SU-DHL-6 (cell line): ENCODE results near the gene CKS1B.

Source experiments
- H2AFZ ChIP-seq: fragments of 200-600 bp; sonication (generic); 2 replicates; pipeline ENCODE4 v1.6.1; 2014; ENCODE audit warnings: low read depth, mild to moderate bottlenecking, moderate library complexity, mixed read lengths, antibody characterized with exemption, low read length; ENCODE audit not compliant: severe bottlenecking
- H3F3A ChIP-seq: fragments of 200-600 bp; shearing (Covaris generic); 2 replicates; pipeline ENCODE4 v1.6.0; 2016; ENCODE audit warnings: antibody characterized with exemption, mild to moderate bottlenecking; ENCODE audit not compliant: insufficient read depth
- H3K27ac ChIP-seq: fragments of 200-600 bp; sonication (generic); 2 replicates; pipeline ENCODE4 v1.5.1; 2016; ENCODE audit warnings: low read depth, mild to moderate bottlenecking, low read length, moderate library complexity, mixed read lengths
- H3K27me3 ChIP-seq: fragments of 200-600 bp; sonication (generic), shearing (Covaris generic); 2 replicates; pipeline ENCODE4 v1.6.0; 2014; ENCODE audit warnings: mild to moderate bottlenecking, low read length
- H3K36me3 ChIP-seq: fragments of 200-600 bp; sonication (generic); 2 replicates; pipeline ENCODE4 v1.6.1; 2014; ENCODE audit warnings: mild to moderate bottlenecking, low read length, mixed read lengths
- H3K4me2 ChIP-seq: fragments of 300-600, 200-600 bp; shearing (Covaris generic), sonication (generic); 2 replicates; pipeline ENCODE4 v1.6.0; 2014; ENCODE audit warnings: low read length, low read depth, mild to moderate bottlenecking; ENCODE audit not compliant: poor library complexity, severe bottlenecking
- H3K4me3 ChIP-seq: fragments of 200-600 bp; sonication (generic); 2 replicates; pipeline ENCODE4 v1.5.1; 2014; ENCODE audit warnings: antibody characterized with exemption, low read length, mild to moderate bottlenecking, mixed read lengths; ENCODE audit not compliant: insufficient read depth, poor library complexity, severe bottlenecking
- H3K79me2 ChIP-seq: fragments of 200-600 bp; sonication (generic); 2 replicates; pipeline ENCODE4 v1.6.1; 2014; ENCODE audit warnings: mild to moderate bottlenecking, low read length, moderate library complexity; ENCODE audit not compliant: insufficient read depth
- H3K9ac ChIP-seq: fragments of 200-600 bp; sonication (generic); 2 replicates; pipeline ENCODE4 v1.7.0; 2014; ENCODE audit warnings: mild to moderate bottlenecking, low read length
- H3K9me2 ChIP-seq: fragments of 200-600 bp; sonication (generic); replicated peaks from 2 replicates; pipeline ENCODE4 v1.6.1; 2014; ENCODE audit warnings: low read length; ENCODE audit not compliant: insufficient read depth
- H3K9me3 ChIP-seq: fragments of 200-600 bp; sonication (generic); 2 replicates; pipeline ENCODE4 v1.6.1; 2014; ENCODE audit warnings: low read length, mixed read lengths; ENCODE audit not compliant: insufficient read depth
- H4K20me1 ChIP-seq: fragments of 200-600 bp; sonication (generic); 2 replicates; pipeline ENCODE4 v1.6.1; 2014; ENCODE audit warnings: low read depth, mild to moderate bottlenecking, antibody characterized with exemption, low read length, moderate library complexity, mixed read lengths
- EZH2phosphoT487 ChIP-seq: fragments of 200-600 bp; sonication (generic), shearing (Covaris generic); conservative IDR thresholded peaks from 2 replicates; pipeline ENCODE4 v1.6.1; 2018; ENCODE audit warnings: mild to moderate bottlenecking, antibody characterized with exemption, low read length, moderate library complexity, mixed read lengths
- TF ChIP-seq, protein P1 (sequence below): fragments of 200-600 bp; sonication (generic); IDR thresholded peaks from one replicate; pipeline ENCODE4 v1.5.1; 2017; ENCODE audit warnings: antibody characterized with exemption, mild to moderate bottlenecking, low read length, moderate library complexity; ENCODE audit not compliant: insufficient read depth, poor library complexity, severe bottlenecking

Gene CKS1B

DNA sequence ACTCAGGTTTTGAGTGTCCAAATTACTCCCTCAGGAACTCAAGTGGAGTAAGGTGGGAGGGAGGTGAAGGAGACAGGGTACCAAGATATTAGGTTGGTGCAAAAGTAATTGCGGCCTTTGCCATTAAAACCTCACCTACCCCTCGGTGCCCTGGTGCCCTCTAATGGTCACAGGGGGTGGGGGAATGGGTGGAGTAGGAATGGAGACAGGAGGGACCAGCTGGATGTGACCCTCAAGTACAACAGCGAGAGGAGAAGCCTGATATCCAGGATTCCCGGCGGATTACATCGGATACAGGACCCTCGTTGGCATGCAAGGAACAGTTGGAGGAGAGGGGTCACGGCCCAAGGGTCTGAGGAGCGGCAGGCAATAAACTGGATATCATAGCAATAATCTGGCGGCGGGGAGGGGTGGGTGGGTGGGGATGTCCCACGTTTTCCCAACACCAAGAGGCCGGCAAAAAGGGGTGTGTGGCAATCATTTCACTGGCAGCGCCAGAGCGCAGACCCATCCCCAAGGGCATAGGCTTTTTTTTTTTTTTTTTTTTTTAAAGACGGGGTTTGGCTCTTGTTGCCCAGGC lies 23.8 kb downstream of the CKS1B start:
- no peak overlapping the region for H3K27ac ChIP-seq
- H4K20me1 ChIP-seq, result no peaks in the 10 kb centered on the region
- no peak overlapping the region for H3K4me2 ChIP-seq
- no peaks in the 10 kb centered on the region for H3K27me3 ChIP-seq
- TF ChIP-seq, protein P1, sequence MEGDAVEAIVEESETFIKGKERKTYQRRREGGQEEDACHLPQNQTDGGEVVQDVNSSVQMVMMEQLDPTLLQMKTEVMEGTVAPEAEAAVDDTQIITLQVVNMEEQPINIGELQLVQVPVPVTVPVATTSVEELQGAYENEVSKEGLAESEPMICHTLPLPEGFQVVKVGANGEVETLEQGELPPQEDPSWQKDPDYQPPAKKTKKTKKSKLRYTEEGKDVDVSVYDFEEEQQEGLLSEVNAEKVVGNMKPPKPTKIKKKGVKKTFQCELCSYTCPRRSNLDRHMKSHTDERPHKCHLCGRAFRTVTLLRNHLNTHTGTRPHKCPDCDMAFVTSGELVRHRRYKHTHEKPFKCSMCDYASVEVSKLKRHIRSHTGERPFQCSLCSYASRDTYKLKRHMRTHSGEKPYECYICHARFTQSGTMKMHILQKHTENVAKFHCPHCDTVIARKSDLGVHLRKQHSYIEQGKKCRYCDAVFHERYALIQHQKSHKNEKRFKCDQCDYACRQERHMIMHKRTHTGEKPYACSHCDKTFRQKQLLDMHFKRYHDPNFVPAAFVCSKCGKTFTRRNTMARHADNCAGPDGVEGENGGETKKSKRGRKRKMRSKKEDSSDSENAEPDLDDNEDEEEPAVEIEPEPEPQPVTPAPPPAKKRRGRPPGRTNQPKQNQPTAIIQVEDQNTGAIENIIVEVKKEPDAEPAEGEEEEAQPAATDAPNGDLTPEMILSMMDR, result no peak
- TF ChIP-seq EZH2phosphoT487, result no peak
- H3K4me3 ChIP-seq, result no peak overlapping the region
- H3F3A ChIP-seq, result peaks cover 16% of the 10 kb centered on the region
- no peaks in the 10 kb centered on the region for H3K9me3 ChIP-seq
- H2AFZ ChIP-seq, result no peak overlapping the region
- no peaks in the 10 kb centered on the region for H3K9me2 ChIP-seq
- no peaks in the 10 kb centered on the region for H3K79me2 ChIP-seq
- no peak overlapping the region for H3K9ac ChIP-seq
- H3K36me3 ChIP-seq, result no peaks in the 10 kb centered on the region

- no peak for TF ChIP-seq EZH2phosphoT487
- TF ChIP-seq, protein P1, result peak; percentile 96
- H3K79me2 ChIP-seq, result no peaks in the 10 kb centered on the region
- peak overlapping the region; percentile 60 for H3K4me2 ChIP-seq
- H3K27ac ChIP-seq, result no peak overlapping the region
- H3K36me3 ChIP-seq, result no peaks in the 10 kb centered on the region
- no peaks in the 10 kb centered on the region for H3K9me3 ChIP-seq
- peak overlapping the region; percentile 30 for H3K4me3 ChIP-seq
- no peaks in the 10 kb centered on the region for H3K9me2 ChIP-seq
- H2AFZ ChIP-seq, result no peak overlapping the region
- H3F3A ChIP-seq, result peaks cover 16% of the 10 kb centered on the region
- no peaks in the 10 kb centered on the region for H4K20me1 ChIP-seq
- no peaks in the 10 kb centered on the region for H3K27me3 ChIP-seq
- H3K9ac ChIP-seq, result no peak overlapping the region
These were observed 24.5 kb downstream of the CKS1B start for GRCh38 chr1:154998818-154999570.

- Histone ChIP-seq H3K36me3 (no peaks in the 10 kb centered on the region), H3K9me3 (no peaks in the 10 kb centered on the region), H3K4me3 (peak overlapping the region; percentile 40), H3F3A (peaks cover 16% of the 10 kb centered on the region), H3K9me2 (no peaks in the 10 kb centered on the region), H4K20me1 (no peaks in the 10 kb centered on the region), H3K27me3 (no peaks in the 10 kb centered on the region), H3K79me2 (no peaks in the 10 kb centered on the region), H3K27ac (peak overlapping the region; percentile 50), H3K4me2 (peak overlapping the region; percentile 60), H3K9ac (peak overlapping the region; percentile 25), H2AFZ (no peak overlapping the region)
- TF ChIP-seq, protein P1, result no peak
- peak; percentile 93; the same call in 1 of the 2 replicates for TF ChIP-seq EZH2phosphoT487
These were observed 25.3 kb downstream of the CKS1B start for GRCh38 chr1:154999571-155000410.
